ENCODE results near the gene TMEM114. TPM values are rescaled to one million over a fixed set of nuclear protein-coding genes. Genes with fewer than 3 reads are reported as not detected.

The TMEM114 gene
- total RNA-seq: not detected
- not detected for polyA plus RNA-seq
- total RNA-seq: not detected

- ATAC-seq (no peak), DNase-seq (no peak)
- POLR2A ChIA-PET: no interaction called here
- Mint-ChIP-seq H3K4me1 (peaks cover 0 to 7% (median 5%) of the 10 kb centered on the region in 7 donors), H3K36me3 (no peaks in the 10 kb centered on the region), H3K27ac (no peak within 1 kb of the TSS), H3K27me3 (peaks cover 34 to 50% (median 39%) of the 10 kb centered on the region in 5 donors), H3K9me3 (peaks cover 0 to 4% (median 0%) of the 10 kb centered on the region in 11 donors), H3K4me3 (peak within 1 kb of the TSS in 4 of 10 donors; percentile 12 to 54 (median 29))
- Histone ChIP-seq H3K9me3 (ENCODE audit: control insufficient read depth in 2 of 3, low read length in 3 of 3) (no peaks in the 10 kb centered on the region), H3K4me1 (ENCODE audit: control insufficient read depth in 2 of 2, insufficient read depth in 2 of 2, low read length in 2 of 2) (no peaks in the 10 kb centered on the region), H3K27ac (ENCODE audit: low read depth, low read length) (no peak within 1 kb of the TSS), H3K27me3 (ENCODE audit: control insufficient read depth in 2 of 2, insufficient read depth in 2 of 2, low read length in 2 of 2) (peaks cover 0 to 17% of the 10 kb centered on the region in 2 donors), H3K36me3 (ENCODE audit: control insufficient read depth in 2 of 3, insufficient read depth in 3 of 3, low read length in 3 of 3) (no peaks in the 10 kb centered on the region), H3K4me3 (ENCODE audit: low read length) (no peak within 1 kb of the TSS)
- intact Hi-C loops (cut with micrococcal nuclease): no loop called here
- CTCF ChIA-PET: no interaction called here
These were observed at the start of gene TMEM114 for GRCh38 chr16:8589900-8590688. TMEM114 (minus strand) TSS chr16:8590511; CDS start chr16:8589838, 673 bp downstream.

GRCh38 chr16:8639694-8640093, 49.4 kb upstream of the TMEM114 start:
- CTCF ChIA-PET: no interaction called here
- ATAC-seq: no peak
- no peaks in the 10 kb centered on the region for H3K27me3 ChIP-seq (ENCODE audit: control insufficient read depth in 2 of 2, insufficient read depth in 2 of 2, low read length in 2 of 2)
- Mint-ChIP-seq H3K36me3 (peaks cover 29 to 61% (median 34%) of the 10 kb centered on the region in 5 donors), H3K27me3 (no peaks in the 10 kb centered on the region), H3K4me1 (peaks cover 3 to 16% (median 7%) of the 10 kb centered on the region in 7 donors), H3K9me3 (no peaks in the 10 kb centered on the region), H3K4me3 (no peak overlapping the region), H3K27ac (peak overlapping the region in 5 of 9 donors; percentile 17 to 67 (median 56))
- intact Hi-C loops (cut with micrococcal nuclease): no loop called here
- no peaks in the 10 kb centered on the region for H3K9me3 ChIP-seq (ENCODE audit: control insufficient read depth in 2 of 3, low read length in 3 of 3)
- H3K4me3 ChIP-seq (ENCODE audit: low read length): no peak overlapping the region
- DNase-seq: no peak
- POLR2A ChIA-PET: no interaction called here
- peaks cover under 1 to 3% of the 10 kb centered on the region in 2 donors for H3K4me1 ChIP-seq (ENCODE audit: control insufficient read depth in 2 of 2, insufficient read depth in 2 of 2, low read length in 2 of 2)
- H3K27ac ChIP-seq (ENCODE audit: low read depth, low read length): no peak overlapping the region
- H3K36me3 ChIP-seq (ENCODE audit: control insufficient read depth in 2 of 3, insufficient read depth in 3 of 3, low read length in 3 of 3): peaks cover 8 to 86% (median 13%) of the 10 kb centered on the region in 3 experiments

GRCh38 chr16:8634991-8635736, 44.9 kb upstream of the TMEM114 start:
- H3K4me3 Mint-ChIP-seq: no peak overlapping the region
- ATAC-seq (no peak), DNase-seq (no peak)
- intact Hi-C loops (cut with micrococcal nuclease): no loop called here
- Histone ChIP-seq H3K9me3 (ENCODE audit: control insufficient read depth in 2 of 3, low read length in 3 of 3) (no peaks in the 10 kb centered on the region), H3K4me3 (ENCODE audit: low read length) (no peak overlapping the region), H3K27me3 (ENCODE audit: control insufficient read depth in 2 of 2, insufficient read depth in 2 of 2, low read length in 2 of 2) (no peaks in the 10 kb centered on the region), H3K27ac (ENCODE audit: low read depth, low read length) (no peak overlapping the region), H3K36me3 (ENCODE audit: control insufficient read depth in 2 of 3, insufficient read depth in 3 of 3, low read length in 3 of 3) (peaks cover 12 to 90% (median 21%) of the 10 kb centered on the region in 3 experiments), H3K4me1 (ENCODE audit: control insufficient read depth in 2 of 2, insufficient read depth in 2 of 2, low read length in 2 of 2) (no peaks in the 10 kb centered on the region)
- no peak overlapping the region for H3K27ac Mint-ChIP-seq
- no peaks in the 10 kb centered on the region for H3K9me3 Mint-ChIP-seq
- ChIA-PET POLR2A (no interaction called here), CTCF (no interaction called here)
- no peaks in the 10 kb centered on the region for H3K27me3 Mint-ChIP-seq
- peaks cover 8 to 32% (median 13%) of the 10 kb centered on the region in 5 donors for H3K36me3 Mint-ChIP-seq
- peaks cover 0 to 8% (median 0%) of the 10 kb centered on the region in 7 donors for H3K4me1 Mint-ChIP-seq

GRCh38 chr16:8632675-8633182, 42.4 kb upstream of the TMEM114 start:
- Histone ChIP-seq H3K9me3 (ENCODE audit: control insufficient read depth in 2 of 3, low read length in 3 of 3) (no peaks in the 10 kb centered on the region), H3K36me3 (ENCODE audit: control insufficient read depth in 2 of 3, insufficient read depth in 3 of 3, low read length in 3 of 3) (peaks cover 16 to 93% (median 24%) of the 10 kb centered on the region in 3 experiments), H3K4me1 (ENCODE audit: control insufficient read depth in 2 of 2, insufficient read depth in 2 of 2, low read length in 2 of 2) (no peaks in the 10 kb centered on the region), H3K27me3 (ENCODE audit: control insufficient read depth in 2 of 2, insufficient read depth in 2 of 2, low read length in 2 of 2) (no peaks in the 10 kb centered on the region), H3K4me3 (ENCODE audit: low read length) (no peak overlapping the region), H3K27ac (ENCODE audit: low read depth, low read length) (no peak overlapping the region)
- Mint-ChIP-seq H3K9me3 (no peaks in the 10 kb centered on the region), H3K27ac (peak overlapping the region in 3 of 9 donors; percentile 14 to 77 (median 49)), H3K4me1 (peaks cover 0 to 13% (median 6%) of the 10 kb centered on the region in 7 donors), H3K4me3 (no peak overlapping the region), H3K36me3 (peaks cover 11 to 40% (median 29%) of the 10 kb centered on the region in 5 donors), H3K27me3 (no peaks in the 10 kb centered on the region)
- intact Hi-C loops (cut with micrococcal nuclease): no loop called here
- ATAC-seq: peak; percentile 91
- no peak for DNase-seq
- ChIA-PET POLR2A (no interaction called here), CTCF (no interaction called here)

GRCh38 chr16:8631818-8632465, 41.6 kb upstream of the TMEM114 start:
- Histone ChIP-seq H3K9me3 (ENCODE audit: control insufficient read depth in 2 of 3, low read length in 3 of 3) (no peaks in the 10 kb centered on the region), H3K27me3 (ENCODE audit: control insufficient read depth in 2 of 2, insufficient read depth in 2 of 2, low read length in 2 of 2) (no peaks in the 10 kb centered on the region), H3K27ac (ENCODE audit: low read depth, low read length) (no peak overlapping the region), H3K4me3 (ENCODE audit: low read length) (no peak overlapping the region), H3K36me3 (ENCODE audit: control insufficient read depth in 2 of 3, insufficient read depth in 3 of 3, low read length in 3 of 3) (peaks cover 16 to 93% (median 22%) of the 10 kb centered on the region in 3 experiments), H3K4me1 (ENCODE audit: control insufficient read depth in 2 of 2, insufficient read depth in 2 of 2, low read length in 2 of 2) (no peaks in the 10 kb centered on the region)
- ChIA-PET CTCF (no interaction called here), POLR2A (no interaction called here)
- intact Hi-C loops (cut with micrococcal nuclease): no loop called here
- no peaks in the 10 kb centered on the region for H3K27me3 Mint-ChIP-seq
- H3K4me3 Mint-ChIP-seq: no peak overlapping the region
- H3K9me3 Mint-ChIP-seq: no peaks in the 10 kb centered on the region
- no peak for DNase-seq
- H3K36me3 Mint-ChIP-seq: peaks cover 13 to 43% (median 32%) of the 10 kb centered on the region in 5 donors
- ATAC-seq: no peak
- peak overlapping the region in 2 of 9 donors; percentile 45 to 66 for H3K27ac Mint-ChIP-seq
- peaks cover 1 to 18% (median 11%) of the 10 kb centered on the region in 7 donors for H3K4me1 Mint-ChIP-seq

- DNase-seq: no peak
- ChIA-PET CTCF (no interaction called here), POLR2A (no interaction called here)
- intact Hi-C loops (cut with micrococcal nuclease): no loop called here
- H3K4me1 Mint-ChIP-seq: peaks cover 3 to 20% (median 13%) of the 10 kb centered on the region in 7 donors
- no peaks in the 10 kb centered on the region for H3K9me3 Mint-ChIP-seq
- ATAC-seq: no peak
- H3K36me3 Mint-ChIP-seq: peaks cover 13 to 42% (median 29%) of the 10 kb centered on the region in 5 donors
- Histone ChIP-seq H3K4me1 (ENCODE audit: control insufficient read depth in 2 of 2, insufficient read depth in 2 of 2, low read length in 2 of 2) (no peaks in the 10 kb centered on the region), H3K4me3 (ENCODE audit: low read length) (no peak overlapping the region), H3K36me3 (ENCODE audit: control insufficient read depth in 2 of 3, insufficient read depth in 3 of 3, low read length in 3 of 3) (peaks cover 16 to 92% (median 16%) of the 10 kb centered on the region in 3 experiments), H3K9me3 (ENCODE audit: control insufficient read depth in 2 of 3, low read length in 3 of 3) (no peaks in the 10 kb centered on the region), H3K27me3 (ENCODE audit: control insufficient read depth in 2 of 2, insufficient read depth in 2 of 2, low read length in 2 of 2) (no peaks in the 10 kb centered on the region), H3K27ac (ENCODE audit: low read depth, low read length) (no peak overlapping the region)
- H3K27me3 Mint-ChIP-seq: no peaks in the 10 kb centered on the region
- H3K27ac Mint-ChIP-seq: no peak overlapping the region
- no peak overlapping the region for H3K4me3 Mint-ChIP-seq
These were observed 41.1 kb upstream of the TMEM114 start for GRCh38 chr16:8631373-8631772.
